DMS 273 treated with DMSO at 0.1 percent for 48 hours (cell line): ENCODE measurements around the gene HMX2.

Experiments used
- DNase-seq: peaks from one replicate; lab custom pipeline; 2025; lab: John Stamatoyannopoulos, UW

The HMX2 gene

DNA sequence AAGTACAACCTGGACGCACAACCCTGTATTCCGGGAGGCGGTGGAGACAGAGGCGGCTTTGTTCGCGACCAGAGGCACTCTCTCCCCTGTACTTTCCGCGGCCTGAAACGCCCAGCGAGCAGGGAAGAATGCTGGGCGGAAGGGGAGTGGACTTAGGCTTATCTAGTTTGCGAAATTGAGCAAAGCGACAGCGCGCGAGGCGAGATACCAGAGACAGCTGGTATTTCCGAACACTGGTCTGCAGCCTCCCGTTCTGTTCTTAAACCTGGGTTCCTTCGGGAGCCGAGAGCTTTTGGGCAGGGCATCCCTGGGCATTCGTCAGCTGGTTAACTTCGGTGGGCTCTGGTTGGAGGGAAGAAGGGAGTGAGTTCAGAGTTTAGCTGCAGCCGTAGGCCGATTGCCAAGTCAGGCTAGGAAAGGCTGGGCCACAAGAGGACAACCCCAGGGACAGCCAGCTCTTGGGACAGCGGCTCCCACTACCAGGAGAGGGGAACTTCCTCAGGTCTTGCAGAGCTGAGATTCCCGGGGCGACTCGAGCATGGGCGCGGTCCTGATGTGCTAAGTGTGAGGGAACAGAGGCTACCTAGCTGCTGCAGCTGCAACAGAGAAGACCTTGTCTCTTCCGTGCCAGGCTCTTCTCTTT is 8.3 kb upstream of the HMX2 start:
- DNase-seq: no peak

DNA sequence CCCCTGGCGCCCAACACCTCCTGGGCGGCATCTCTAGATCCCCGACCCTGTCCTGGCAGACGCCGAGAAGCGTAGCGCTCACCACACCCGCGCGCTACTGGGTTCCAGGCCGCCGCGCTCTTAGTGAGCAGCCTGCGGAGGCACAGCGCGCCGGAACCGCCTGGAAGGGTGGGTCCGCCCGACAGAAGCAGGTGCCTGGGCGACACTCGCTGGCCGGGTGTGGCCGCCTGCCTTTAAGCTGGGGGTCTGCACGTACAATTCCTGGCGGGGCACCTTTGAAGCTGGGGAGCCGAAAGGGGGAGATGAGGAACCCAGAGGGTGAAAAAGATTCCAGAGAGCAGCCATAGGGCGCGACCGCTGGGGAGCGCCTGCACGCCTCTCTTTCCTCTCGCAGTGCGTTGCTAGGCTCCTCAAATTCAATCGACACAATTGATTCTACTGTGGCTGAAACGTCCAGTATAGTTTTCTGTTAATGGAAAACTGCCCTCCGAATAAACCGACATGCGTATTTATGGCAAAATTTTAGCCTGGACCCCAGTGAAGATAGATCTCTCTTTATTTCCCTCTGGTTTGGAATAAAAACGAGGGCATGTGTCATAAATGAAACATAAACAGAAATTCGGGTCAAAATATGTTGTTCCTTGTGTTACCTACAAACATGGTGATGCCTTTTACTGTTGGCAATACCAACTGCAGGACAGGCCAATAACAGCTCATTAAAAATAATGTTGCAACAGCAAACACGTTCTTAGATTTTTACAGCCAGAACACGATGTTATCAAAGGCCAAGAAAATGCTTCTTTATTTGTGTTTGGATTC is 7.6 kb upstream of the HMX2 start:
- no peak for DNase-seq

- DNase-seq: no peak
These were observed 6.9 kb upstream of the HMX2 start for GRCh38 chr10:123140983-123141390.

DNA sequence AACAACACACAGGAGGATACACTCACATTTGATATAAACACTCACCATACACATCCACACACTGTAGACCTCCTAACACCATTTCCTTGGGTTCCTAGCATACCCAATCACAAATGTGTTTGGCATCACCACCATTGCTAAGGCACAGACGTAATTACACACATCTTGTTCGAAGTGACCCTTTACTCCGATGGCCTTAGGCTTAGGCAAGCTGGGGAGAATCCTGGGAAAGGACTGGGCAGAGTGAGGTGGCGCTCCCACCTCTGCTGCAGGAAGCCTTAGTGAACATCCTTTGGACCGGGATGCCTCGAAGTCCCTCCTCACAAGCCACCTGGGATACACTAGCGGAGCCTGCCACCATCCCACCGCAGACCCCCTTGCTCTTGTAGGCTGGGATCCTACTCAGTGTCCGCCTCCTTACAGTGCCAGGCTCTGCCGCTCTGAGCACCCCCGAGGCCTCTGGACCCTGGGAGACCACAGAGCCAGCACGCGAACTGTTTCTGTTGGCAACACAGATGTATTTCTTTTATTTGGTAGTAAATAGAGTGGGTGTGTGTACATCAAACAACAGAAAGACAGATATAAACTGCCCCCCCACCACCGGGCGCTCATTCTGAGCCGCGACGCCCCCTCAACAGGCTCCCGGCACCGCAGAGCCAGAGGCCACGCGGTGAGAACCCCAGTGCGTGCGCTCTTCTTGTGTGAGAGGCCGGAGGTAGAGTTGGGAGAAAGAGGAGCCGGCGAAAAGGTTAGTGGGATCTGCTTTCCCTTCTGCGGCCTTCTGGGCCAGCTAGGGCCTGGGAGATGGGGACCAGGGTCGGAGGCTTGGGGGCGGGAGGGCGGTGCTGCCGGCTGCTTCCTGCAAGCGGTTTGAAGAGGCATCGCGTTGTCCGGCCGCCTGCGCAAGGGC is 5.9 kb upstream of the HMX2 start:
- DNase-seq: no peak

DNA sequence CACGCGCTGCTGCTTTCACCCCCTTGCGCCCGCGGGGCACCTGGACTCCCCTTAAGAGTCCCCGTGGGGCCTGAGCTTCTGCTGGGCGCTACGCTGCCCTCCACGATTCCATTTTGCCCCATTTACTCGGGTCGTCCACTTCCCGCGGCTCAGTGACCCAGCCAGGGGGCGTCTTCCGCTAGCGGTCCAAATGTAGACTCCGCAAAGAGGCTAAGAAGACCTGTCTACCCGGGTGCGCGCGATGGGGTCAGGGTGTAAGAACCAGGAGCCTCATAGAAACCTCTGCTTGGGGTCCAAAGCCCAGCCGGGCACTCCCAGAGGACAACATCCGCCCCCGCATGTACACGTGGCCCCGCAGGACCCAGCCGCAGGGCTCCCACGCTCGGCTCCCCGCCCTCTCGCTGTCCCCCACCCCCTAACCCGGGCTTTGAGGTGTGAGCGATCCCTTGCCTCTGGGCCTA is 5.2 kb upstream of the HMX2 start:
- DNase-seq: no peak

- no peak for DNase-seq
These were observed 4.6 kb upstream of the HMX2 start for GRCh38 chr10:123143162-123143824.

DNA sequence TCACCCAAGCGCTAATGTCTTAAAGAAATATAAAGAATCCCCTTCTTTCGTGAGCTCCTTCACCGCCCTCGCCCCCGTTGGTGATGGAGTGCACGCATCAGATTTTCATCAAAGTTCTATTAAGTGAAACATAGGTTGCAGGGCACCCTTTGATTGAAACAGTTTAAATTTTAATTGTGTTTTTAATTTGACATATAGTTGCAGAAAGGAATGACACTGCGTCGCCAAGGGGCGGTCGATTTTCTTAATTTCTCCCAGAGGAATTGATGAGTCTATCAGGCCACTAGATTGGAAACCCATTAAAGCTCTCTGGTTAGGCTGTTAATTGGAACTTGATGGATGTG is 4.1 kb upstream of the HMX2 start:
- no peak for DNase-seq

GRCh38 chr10:123144697-123145541 is 3.0 kb upstream of the HMX2 start:
- no peak for DNase-seq

GRCh38 chr10:123145542-123146012 is 2.4 kb upstream of the HMX2 start:
- DNase-seq: no peak

GRCh38 chr10:123146013-123146893 is 1.7 kb upstream of the HMX2 start:
- DNase-seq: no peak

GRCh38 chr10:123146894-123147634 is 872 bp upstream of the HMX2 start:
- no peak for DNase-seq

DNA sequence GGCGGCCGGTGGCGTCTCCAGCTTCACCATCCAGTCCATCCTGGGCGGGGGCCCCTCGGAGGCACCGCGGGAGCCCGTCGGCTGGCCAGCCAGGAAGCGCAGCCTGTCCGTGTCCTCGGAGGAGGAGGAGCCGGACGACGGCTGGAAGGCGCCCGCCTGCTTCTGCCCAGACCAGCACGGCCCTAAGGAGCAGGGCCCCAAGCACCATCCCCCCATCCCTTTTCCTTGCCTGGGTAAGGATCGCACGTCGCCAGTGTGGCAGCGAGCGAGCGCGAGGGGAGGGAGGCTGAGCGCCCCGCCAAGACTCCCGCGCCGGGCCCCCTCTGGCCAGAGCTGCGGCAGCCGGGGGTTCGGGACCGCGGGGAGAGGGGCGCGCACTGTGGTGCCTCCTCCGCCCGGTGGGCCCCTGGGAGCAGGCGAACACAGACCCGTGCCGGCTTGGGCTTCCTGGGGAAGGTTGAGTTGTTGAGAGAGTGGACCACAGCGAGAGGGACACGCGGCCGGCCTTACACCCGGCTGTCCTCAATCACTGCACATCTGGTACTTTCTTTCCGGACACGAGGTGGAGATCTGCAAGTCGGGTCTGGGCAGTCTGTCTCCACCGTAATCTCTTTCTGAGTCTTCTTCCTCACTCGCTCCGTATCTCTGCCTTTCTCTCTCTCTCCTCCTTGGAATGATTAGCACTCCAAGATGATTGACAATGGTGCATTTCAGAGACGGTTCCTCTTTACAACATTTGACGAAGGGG is 652 bp downstream of the HMX2 start:
- no peak for DNase-seq

DNA sequence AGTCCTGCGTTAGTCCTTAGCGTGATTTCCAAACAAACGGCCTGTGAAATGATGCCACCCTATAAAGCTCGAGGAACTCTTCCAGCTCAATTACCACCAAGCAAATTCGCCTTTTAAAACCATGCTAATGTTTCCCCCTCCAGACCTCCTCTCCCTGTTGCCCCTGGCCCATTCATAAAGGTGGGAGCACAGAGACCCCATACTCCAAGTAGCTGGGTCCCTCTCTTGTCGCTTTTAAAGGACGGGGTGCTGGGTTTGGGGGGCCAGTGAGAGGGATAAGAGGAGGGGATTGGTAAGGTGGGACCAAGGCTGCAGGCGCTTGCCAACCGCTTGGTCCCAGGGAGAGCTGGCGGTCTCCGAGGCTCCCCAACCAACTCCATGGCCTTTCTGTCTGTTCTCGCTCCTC is 1.2 kb downstream of the HMX2 start:
- DNase-seq: no peak

- DNase-seq: no peak
These were observed 1.8 kb downstream of the HMX2 start for GRCh38 chr10:123149568-123150270.

DNA sequence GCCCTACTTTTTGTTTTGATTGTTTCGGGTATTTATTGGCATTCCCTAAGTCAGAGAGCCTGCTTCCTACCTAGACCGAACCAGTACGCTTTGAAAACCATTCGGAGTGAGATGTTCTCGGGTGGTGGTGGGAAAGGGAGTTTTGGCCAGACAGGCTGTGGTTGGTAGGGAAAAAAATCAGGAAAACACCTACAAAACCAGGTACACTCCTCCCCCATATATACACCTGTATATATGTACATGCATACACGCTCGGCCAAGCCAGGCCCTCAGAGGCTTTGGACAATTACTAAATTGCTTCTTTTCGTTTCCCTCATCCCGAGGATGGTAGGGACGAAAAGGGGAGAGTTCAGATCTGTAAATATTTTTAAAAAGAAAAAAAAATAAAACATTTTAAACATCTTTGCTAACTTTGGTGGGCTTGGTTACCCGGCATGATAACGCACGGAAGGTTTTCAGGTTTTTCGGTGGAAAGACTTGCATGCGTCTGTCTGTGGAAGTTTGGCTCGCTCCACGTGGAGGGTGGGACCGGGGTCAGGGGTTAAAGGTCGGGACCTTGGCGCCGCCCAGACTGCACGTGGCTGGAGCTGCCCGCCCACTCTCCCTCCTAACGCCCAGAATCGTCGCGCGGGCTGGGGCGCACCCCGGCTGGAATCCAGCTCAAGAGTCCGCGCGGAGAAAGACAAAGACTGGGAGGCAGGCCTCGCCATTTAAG is 2.5 kb downstream of the HMX2 start:
- no peak for DNase-seq

DNA sequence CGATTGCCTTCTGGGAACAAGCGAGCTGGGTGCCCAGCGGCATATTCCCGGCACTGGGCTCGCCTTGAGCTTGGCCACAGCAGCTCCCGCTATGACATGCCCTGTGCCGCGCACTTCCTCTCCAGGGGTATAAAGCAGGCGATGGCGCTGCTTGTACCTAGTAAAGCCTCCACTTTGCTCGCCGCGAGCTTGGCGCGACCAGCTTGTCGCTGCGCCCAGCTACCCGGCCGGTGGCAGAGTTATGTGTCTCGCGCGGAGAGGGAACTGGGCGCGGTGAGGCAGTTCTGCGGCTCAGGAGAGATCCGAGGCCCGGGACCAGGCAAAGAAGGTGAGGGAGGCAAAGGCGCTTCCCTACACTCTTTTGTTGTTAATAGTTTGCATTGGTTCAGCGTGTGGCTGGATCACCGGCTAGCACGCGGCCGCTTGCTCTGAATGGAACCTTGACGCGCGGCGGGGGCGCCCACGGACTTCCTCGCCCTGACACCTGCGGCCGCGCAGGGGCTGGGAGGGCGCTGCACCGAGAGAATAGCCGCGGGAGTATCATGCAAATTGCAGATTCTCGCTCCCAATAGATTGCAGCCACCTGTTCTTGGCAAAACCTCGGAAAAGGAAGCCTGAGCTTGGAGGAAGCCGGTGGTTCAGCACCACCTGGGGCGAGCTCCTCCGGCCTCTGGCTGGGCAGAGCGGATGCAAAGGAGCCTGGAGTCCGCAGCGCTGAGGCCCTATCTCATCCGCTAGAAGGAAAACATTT is 3.2 kb downstream of the HMX2 start:
- no peak for DNase-seq

- DNase-seq: no peak
These were observed 3.8 kb downstream of the HMX2 start for GRCh38 chr10:123151737-123152135.
